ENCODE results near the gene CHCHD1.
"Not testable (repeated sequence)": the region's sequence is repeated elsewhere in the genome, so short reads cannot be mapped to it uniquely, and the experiment has no call there.

CHCHD1 gene

DNA sequence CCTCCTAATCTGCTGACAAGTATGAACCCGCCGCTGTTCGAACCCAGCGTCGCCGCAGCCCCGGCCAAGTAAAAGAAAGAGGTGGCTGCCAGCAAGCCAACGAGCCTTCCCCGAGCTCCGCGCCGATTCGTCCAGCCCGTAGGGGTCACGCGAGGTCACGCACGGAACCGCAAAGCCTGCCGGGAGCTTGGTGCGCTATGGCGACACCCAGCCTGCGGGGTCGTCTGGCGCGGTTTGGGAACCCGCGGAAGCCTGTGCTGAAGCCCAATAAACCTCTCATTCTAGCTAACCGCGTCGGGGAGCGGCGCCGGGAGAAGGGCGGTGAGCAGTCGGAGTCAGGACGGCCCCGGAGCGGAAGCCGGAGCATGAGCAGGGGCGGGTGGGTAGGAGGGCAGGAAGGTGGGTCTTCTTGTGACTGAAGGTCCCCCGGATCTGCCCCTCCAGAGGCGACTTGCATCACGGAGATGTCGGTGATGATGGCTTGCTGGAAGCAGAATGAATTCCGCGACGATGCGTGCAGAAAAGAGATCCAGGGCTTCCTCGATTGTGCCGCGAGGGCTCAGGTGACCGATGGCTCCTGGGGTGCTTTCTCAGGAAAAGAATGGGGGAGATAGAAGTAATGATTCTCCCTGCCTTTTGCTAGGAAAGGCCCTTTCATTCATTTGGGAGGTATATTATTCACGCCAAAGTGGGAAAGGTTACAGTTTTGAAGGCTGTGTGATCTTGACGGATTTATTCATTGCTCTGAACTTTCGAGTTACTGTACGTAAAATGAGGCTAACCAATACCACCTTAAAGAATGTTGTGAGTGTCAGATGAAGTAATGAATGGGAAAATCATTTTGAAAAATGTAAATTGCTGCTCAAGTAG lies at the start of gene CHCHD1:
Gene CHCHD1, plus strand, starts transcription at position 170 of the 870 bp plus-strand sequence. Its CDS starts 28 bp downstream, at position 198.
- DNase-seq (ENCODE audit: extremely low read depth, low read depth), result peak; percentile 51

DNA sequence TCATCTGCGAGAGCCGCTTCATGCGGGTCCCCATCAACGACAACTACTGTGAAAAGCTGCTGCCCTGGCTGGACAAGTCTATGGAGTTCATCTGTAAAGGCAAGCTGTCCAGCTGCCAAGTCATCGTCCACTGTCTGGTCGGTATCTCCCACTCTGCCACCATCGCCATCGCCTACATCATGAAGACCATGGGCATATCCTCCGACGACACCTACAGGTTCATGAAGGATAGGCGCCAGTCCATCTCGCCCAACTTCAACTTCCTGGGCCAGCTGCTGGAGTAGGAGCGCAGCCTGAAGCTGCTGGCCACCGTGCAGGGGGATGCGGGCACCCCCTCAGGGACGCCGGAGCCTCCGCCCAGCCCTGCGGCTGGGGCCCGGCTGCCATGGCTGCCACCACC lies 49.4 kb upstream of the CHCHD1 start:
- TF ChIP-seq, protein P1, sequence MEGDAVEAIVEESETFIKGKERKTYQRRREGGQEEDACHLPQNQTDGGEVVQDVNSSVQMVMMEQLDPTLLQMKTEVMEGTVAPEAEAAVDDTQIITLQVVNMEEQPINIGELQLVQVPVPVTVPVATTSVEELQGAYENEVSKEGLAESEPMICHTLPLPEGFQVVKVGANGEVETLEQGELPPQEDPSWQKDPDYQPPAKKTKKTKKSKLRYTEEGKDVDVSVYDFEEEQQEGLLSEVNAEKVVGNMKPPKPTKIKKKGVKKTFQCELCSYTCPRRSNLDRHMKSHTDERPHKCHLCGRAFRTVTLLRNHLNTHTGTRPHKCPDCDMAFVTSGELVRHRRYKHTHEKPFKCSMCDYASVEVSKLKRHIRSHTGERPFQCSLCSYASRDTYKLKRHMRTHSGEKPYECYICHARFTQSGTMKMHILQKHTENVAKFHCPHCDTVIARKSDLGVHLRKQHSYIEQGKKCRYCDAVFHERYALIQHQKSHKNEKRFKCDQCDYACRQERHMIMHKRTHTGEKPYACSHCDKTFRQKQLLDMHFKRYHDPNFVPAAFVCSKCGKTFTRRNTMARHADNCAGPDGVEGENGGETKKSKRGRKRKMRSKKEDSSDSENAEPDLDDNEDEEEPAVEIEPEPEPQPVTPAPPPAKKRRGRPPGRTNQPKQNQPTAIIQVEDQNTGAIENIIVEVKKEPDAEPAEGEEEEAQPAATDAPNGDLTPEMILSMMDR (IDR thresholded peaks at IDR 0.05; ENCODE audit: low read depth, low read length), result no peak
- DNase-seq (ENCODE audit: extremely low read depth, low read depth), result no peak

More for the DNA sequence above, at the start of gene CHCHD1:
- TF ChIP-seq, protein P1 (IDR thresholded peaks at IDR 0.05; ENCODE audit: low read depth, low read length), result no peak

- TF ChIP-seq, protein P1 (IDR thresholded peaks at IDR 0.05; ENCODE audit: low read depth, low read length), result no peak
- no peak for DNase-seq (ENCODE audit: extremely low read depth, low read depth)
These were observed 48.8 kb upstream of the CHCHD1 start for GRCh38 chr10:73732931-73733623.

GRCh38 chr10:73734028-73734720 lies 47.7 kb upstream of the CHCHD1 start:
- TF ChIP-seq, protein P1 (IDR thresholded peaks at IDR 0.05; ENCODE audit: low read depth, low read length), result no peak
- DNase-seq (ENCODE audit: extremely low read depth, low read depth), result no peak

DNA sequence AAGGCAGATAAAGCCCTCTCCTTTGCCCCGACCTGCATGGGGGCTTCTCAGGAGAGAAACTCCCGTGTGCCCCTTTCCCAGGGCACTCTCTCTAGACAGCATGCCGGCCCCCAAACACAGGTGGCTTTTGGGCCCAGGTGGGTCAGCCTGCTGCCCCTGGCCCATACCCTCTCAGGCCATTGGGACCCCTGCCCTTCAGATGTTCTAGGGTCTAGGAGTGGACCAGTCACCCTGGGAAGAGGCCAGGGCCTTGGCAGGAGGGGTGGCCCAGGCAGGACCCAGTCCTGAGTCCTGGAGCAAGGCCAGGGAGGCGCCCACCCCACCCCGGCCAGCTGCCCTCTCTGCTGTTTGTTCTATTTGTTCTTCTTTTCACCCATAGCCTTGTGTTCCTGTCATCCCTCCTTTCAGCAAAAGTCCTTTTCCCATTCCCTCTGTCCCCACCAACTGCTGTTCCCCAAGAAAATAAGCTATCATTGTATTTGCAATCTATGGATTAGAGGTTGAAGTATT lies 47.0 kb upstream of the CHCHD1 start:
- TF ChIP-seq, protein P1 (IDR thresholded peaks at IDR 0.05; ENCODE audit: low read depth, low read length), result no peak
- no peak for DNase-seq (ENCODE audit: extremely low read depth, low read depth)

GRCh38 chr10:73740501-73741254 lies 41.2 kb upstream of the CHCHD1 start:
- DNase-seq (ENCODE audit: extremely low read depth, low read depth), result not testable (repeated sequence)

DNA sequence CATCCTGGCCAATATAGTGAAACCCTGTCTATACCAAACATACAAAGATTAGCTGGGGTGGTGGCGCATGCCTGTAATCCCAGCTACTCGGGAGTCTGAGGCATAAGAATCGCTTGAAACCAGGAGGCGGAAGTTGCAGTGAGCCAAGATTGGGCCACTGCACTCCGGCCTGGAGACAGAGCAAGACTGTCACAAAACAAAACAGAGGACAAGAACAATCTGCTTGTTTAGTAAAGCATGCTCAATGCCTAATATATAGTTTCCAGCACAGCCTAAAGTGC lies 39.5 kb upstream of the CHCHD1 start:
- no peak for DNase-seq (ENCODE audit: extremely low read depth, low read depth)
- TF ChIP-seq, protein P1 (IDR thresholded peaks at IDR 0.05; ENCODE audit: low read depth, low read length), result no peak
